OCI-LY1 (cell line): ENCODE data around the gene GPAM.

ENCODE experiments used
- H2AFZ ChIP-seq: fragments of 200-600 bp; sonication (generic), shearing (Covaris generic); 2 replicates; pipeline ENCODE4 v1.6.0; 2014; ENCODE audit warnings: antibody characterized with exemption, mild to moderate bottlenecking, low read length
- H3F3A ChIP-seq: fragments of 200-600 bp; sonication (generic), shearing (Covaris generic); 2 replicates; pipeline ENCODE4 v1.6.0; 2014; ENCODE audit warnings: mild to moderate bottlenecking, antibody characterized with exemption, low read length, moderate library complexity; ENCODE audit not compliant: insufficient read depth
- H3K27ac ChIP-seq: fragments of 200-600 bp; sonication (generic); 2 replicates; pipeline ENCODE4 v1.5.1; 2014; ENCODE audit warnings: low read length, mixed run types, mild to moderate bottlenecking, low read depth; ENCODE audit not compliant: poor library complexity, severe bottlenecking
- H3K27me3 ChIP-seq: fragments of 200-600 bp; sonication (generic); 2 replicates; pipeline ENCODE4 v1.6.0; 2014; ENCODE audit warnings: antibody characterized with exemption, mild to moderate bottlenecking, low read length, moderate library complexity; ENCODE audit not compliant: insufficient read depth
- H3K36me3 ChIP-seq: fragments of 200-600 bp; sonication (generic); 2 replicates; pipeline ENCODE4 v1.6.1; 2014; ENCODE audit warnings: mild to moderate bottlenecking, antibody characterized with exemption, low read length, moderate library complexity, mixed read lengths; ENCODE audit not compliant: insufficient read depth
- H3K4me1 ChIP-seq: fragments of 200-600 bp; sonication (generic); 2 replicates; pipeline ENCODE4 v1.5.1; 2014; ENCODE audit warnings: mild to moderate bottlenecking, low read length, moderate library complexity; ENCODE audit not compliant: insufficient read depth, severe bottlenecking
- H3K4me2 ChIP-seq: fragments of 200-600 bp; sonication (generic), shearing (Covaris generic); 2 replicates; pipeline ENCODE4 v1.6.1; 2014; ENCODE audit warnings: low read length
- H3K4me3 ChIP-seq: fragments of 200-600 bp; sonication (generic); 2 replicates; pipeline ENCODE4 v1.5.1; 2014; ENCODE audit warnings: low read length, low read depth, mild to moderate bottlenecking, mixed read lengths; ENCODE audit not compliant: poor library complexity, severe bottlenecking
- H3K79me2 ChIP-seq: fragments of 200-600 bp; shearing (Covaris generic); 2 replicates; pipeline ENCODE4 v1.6.1; 2016; ENCODE audit warnings: mixed run types, low read length, mixed read lengths; ENCODE audit not compliant: insufficient read depth
- H3K9ac ChIP-seq: fragments of 200-600 bp; sonication (generic), shearing (Covaris generic); 2 replicates; pipeline ENCODE4 v1.6.1; 2014; ENCODE audit warnings: mild to moderate bottlenecking, low read length, mixed read lengths
- H3K9me2 ChIP-seq: fragments of 200-600 bp; sonication (generic), shearing (Covaris generic); 2 replicates; pipeline ENCODE4 v1.6.1; 2014; ENCODE audit warnings: low read depth, mild to moderate bottlenecking, low read length, mixed read lengths
- H3K9me3 ChIP-seq: fragments of 200-600 bp; shearing (Covaris generic); 2 replicates; pipeline ENCODE4 v1.6.1; 2014; ENCODE audit warnings: low read length, mixed read lengths
- H4K20me1 ChIP-seq: fragments of 200-600 bp; sonication (generic), shearing (Covaris generic); 2 replicates; pipeline ENCODE4 v1.6.0; 2016; ENCODE audit warnings: mild to moderate bottlenecking, low read length; ENCODE audit not compliant: insufficient read depth
- CTCF ChIP-seq: fragments of 200-600 bp; sonication (generic), shearing (Covaris generic); IDR thresholded peaks from 2 replicates; pipeline ENCODE4 v1.5.1; 2017; ENCODE audit warnings: mild to moderate bottlenecking, antibody characterized with exemption, low read length, moderate library complexity, mixed read lengths
- EZH2 ChIP-seq: fragments of 200-600 bp; sonication (generic), shearing (Covaris generic); IDR thresholded peaks from 2 replicates; pipeline ENCODE4 v1.8.0; 2017; ENCODE audit warnings: borderline replicate concordance, mixed run types, mild to moderate bottlenecking, antibody characterized with exemption, low read length, moderate library complexity, mixed read lengths

GPAM gene

DNA sequence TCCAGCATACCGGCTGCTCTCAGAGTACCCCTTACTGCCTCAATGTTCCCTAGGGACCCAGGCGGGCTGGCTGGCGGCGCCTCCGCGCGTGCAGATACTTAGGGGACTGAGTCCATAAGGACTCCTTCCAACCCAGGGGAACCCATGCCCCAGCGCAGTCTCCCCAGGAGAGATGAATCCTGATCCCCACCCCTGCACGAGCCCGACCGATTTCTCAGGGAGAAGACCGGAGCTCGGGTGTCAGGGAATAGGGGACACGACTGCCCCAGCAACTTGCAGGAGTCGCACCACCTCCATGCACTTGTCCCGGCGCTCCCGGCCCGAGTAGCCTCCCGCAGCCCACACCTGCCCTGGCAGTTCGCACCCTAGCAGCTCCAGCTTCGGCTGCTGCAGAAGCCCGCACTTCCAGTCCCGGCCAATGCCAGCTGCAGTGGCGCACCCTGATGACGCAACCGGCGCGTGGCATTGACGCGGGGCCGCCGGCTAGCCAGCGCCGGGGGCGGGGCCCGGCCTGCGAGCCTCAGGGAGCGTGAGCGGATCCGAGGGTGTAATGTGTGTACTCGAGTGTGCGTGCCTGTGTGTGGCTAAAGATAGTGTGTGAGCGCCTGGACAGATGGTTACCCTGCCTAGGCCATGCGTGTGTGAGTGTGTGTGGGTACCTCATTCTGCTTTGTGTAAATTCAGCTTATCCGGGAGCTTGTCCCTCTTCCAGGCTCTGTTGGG, at the start of gene GPAM:
TSS of gene GPAM (minus strand) at position 437 of the 723 bp plus-strand sequence. CDS start 1,981 bp downstream, outside the sequence.
- H3K27ac ChIP-seq: no peak within 1 kb of the TSS
- H3K79me2 ChIP-seq: no peaks in the 10 kb centered on the region
- H3K9me3 ChIP-seq: 0 out of 2 replicates have a peak, but pooled peaks cover 5% of the 10 kb centered on the region
- H3F3A ChIP-seq: no peaks in the 10 kb centered on the region
- H4K20me1 ChIP-seq: no peaks in the 10 kb centered on the region
- no peaks in the 10 kb centered on the region for H3K27me3 ChIP-seq
- H3K4me1 ChIP-seq: peaks cover 19% of the 10 kb centered on the region
- peak within 1 kb of the TSS; percentile 85 for H2AFZ ChIP-seq
- no peaks in the 10 kb centered on the region for H3K9me2 ChIP-seq
- no peak for TF ChIP-seq EZH2
- TF ChIP-seq CTCF: no peak
- peak within 1 kb of the TSS; percentile 97 for H3K4me3 ChIP-seq
- peak within 1 kb of the TSS; percentile 94 for H3K4me2 ChIP-seq
- H3K36me3 ChIP-seq: peaks cover 22% of the 10 kb centered on the region; the same call in 1 of the 2 replicates
- H3K9ac ChIP-seq: peak within 1 kb of the TSS; percentile 85

DNA sequence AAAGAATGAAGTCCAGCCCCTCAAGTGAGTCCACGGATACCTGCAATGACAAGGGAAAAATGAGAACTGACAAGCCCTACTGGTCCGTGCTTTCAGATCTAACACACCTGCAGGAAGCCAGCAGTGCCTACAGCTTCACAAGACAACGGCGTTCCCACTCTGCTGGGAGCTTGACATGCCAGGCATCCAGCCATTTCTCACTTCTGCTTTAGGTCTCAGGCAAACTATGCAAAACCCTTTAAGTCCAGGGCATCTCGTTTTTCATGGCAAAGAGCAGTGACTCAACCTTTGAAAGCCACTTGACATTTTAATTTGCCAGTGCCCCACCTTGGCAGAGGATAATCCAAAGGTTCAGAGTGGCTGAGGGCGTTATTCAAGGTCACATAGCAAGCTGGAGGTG, 49.1 kb upstream of the GPAM start:
- no peaks in the 10 kb centered on the region for H3K79me2 ChIP-seq
- no peak overlapping the region for H3K27ac ChIP-seq
- H3K36me3 ChIP-seq: no peaks in the 10 kb centered on the region
- H4K20me1 ChIP-seq: no peaks in the 10 kb centered on the region
- H3F3A ChIP-seq: no peaks in the 10 kb centered on the region
- TF ChIP-seq EZH2 (no peak), CTCF (no peak)
- H3K4me1 ChIP-seq: no peaks in the 10 kb centered on the region
- no peak overlapping the region for H3K9ac ChIP-seq
- H2AFZ ChIP-seq: no peak overlapping the region
- no peaks in the 10 kb centered on the region for H3K9me3 ChIP-seq
- no peaks in the 10 kb centered on the region for H3K9me2 ChIP-seq
- no peaks in the 10 kb centered on the region; the same call in 1 of the 2 replicates for H3K27me3 ChIP-seq
- no peak overlapping the region for H3K4me3 ChIP-seq
- no peak overlapping the region for H3K4me2 ChIP-seq

GRCh38 chr10:112231602-112232400, 48.2 kb upstream of the GPAM start:
- Histone ChIP-seq H3K9me2 (no peaks in the 10 kb centered on the region), H3F3A (no peaks in the 10 kb centered on the region), H3K79me2 (no peaks in the 10 kb centered on the region), H3K4me2 (no peak overlapping the region), H2AFZ (no peak overlapping the region), H3K36me3 (no peaks in the 10 kb centered on the region), H3K9me3 (no peaks in the 10 kb centered on the region), H4K20me1 (no peaks in the 10 kb centered on the region), H3K9ac (no peak overlapping the region), H3K27me3 (no peaks in the 10 kb centered on the region; the same call in 1 of the 2 replicates), H3K4me1 (no peaks in the 10 kb centered on the region), H3K4me3 (no peak overlapping the region), H3K27ac (no peak overlapping the region)
- no peak for TF ChIP-seq EZH2
